Activated T-cell treated with anti-CD3 and anti-CD28 coated beads for 1 hour (primary cell): ENCODE results near the gene MBP.

Experiments used
- DNase-seq: peaks from one replicate; pipeline ENCODE4 v3.0.0-alpha.2; 2020; ENCODE audit warnings: low read depth

MBP gene

GRCh38 chr18:77151033-77151771 is 18.6 kb upstream of the MBP start:
- no peak for DNase-seq

DNA sequence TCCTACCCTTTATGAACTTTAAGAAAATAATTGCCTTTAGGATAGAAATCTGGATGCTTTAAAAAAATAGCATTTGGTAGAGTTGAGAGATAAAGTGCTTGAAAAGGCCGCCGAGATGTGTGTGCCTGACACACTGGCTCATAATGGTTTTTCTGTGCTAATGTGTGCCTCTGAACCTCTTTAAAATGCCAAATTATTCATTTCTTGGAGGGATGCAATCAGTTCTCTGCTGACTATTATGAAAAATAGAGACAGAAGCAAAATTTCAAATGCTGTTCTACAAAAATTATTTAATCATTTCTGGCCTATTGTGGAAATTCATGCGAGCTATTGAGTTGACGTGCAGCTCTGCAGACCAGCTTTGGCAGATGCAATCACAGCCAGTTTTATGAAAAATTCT is 18.0 kb upstream of the MBP start:
- no peak for DNase-seq

- no peak for DNase-seq
Measured at GRCh38 chr18:77148289-77148688, 15.7 kb upstream of the MBP start.

GRCh38 chr18:77147418-77147852 is 14.9 kb upstream of the MBP start:
- DNase-seq, result no peak

DNA sequence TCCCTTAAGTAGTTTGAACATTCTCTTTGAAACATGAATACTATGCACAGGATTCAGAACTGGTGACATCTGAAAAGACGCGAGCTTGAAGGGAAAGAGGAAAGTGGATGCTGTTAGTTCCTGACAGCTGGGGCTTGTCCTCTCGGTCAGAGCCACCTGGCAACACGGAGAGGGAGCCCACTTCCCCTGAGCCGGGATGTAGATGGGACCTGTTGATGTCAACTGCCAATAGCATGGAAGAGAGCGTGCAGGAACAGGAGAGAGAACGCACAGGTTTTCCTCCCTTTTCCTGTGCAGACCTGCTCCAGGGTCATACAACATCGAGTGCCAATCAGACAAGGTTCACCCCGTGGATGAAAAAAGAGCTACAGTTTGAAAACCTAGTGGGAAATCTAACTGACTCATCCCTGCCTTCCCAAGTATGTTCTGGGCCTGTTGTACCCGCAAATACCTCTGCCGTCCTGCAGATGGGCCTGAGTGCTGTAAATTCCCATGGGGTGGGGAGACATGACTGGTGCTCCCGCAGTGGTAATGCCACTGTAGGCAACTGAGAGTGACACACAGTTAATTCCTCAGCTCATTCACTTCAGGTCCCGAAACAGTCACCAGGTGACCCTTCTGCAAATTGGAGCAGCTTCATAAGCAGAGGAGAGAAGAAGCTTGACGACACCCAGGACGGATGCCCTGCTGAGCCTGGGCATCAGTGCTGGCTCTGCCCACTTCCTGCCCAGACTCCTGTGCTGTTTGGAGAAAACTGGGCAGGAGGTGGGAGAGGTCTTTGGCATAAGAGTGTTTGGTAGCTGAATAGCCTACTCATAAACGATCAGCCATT is 13.9 kb upstream of the MBP start:
- no peak for DNase-seq

- no peak for DNase-seq
Measured at GRCh38 chr18:77145364-77145901, 12.8 kb upstream of the MBP start.

- DNase-seq, result no peak
Measured at GRCh38 chr18:77144451-77145118, 12.0 kb upstream of the MBP start.

- no peak for DNase-seq
Measured at GRCh38 chr18:77144046-77144445, 11.5 kb upstream of the MBP start.

GRCh38 chr18:77143196-77143595 is 10.6 kb upstream of the MBP start:
- DNase-seq, result no peak

GRCh38 chr18:77141401-77142118 is 9.0 kb upstream of the MBP start:
- DNase-seq, result no peak

GRCh38 chr18:77140439-77141109 is 8.0 kb upstream of the MBP start:
- DNase-seq, result peak; percentile 28

GRCh38 chr18:77140030-77140429 is 7.4 kb upstream of the MBP start:
- DNase-seq, result no peak

DNA sequence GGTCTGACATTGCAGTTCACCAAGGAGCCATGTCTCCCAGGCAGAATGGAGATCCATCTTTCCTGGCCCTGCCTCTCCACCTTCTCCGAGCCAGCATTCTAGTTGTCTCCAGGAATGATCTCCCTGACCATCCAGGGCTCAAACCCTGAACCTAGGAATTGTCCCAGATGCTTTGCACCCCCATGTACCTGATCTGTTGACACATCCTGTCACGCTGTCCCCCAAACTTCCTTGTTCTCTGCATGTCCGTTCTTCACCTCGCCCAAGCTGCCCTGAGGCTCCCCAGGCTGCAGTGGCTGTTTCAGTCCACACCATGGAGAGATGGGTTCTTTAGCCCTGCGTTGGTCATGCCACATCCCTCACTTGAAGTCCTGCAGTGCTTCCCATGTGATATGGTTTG is 7.0 kb upstream of the MBP start:
- no peak for DNase-seq

DNA sequence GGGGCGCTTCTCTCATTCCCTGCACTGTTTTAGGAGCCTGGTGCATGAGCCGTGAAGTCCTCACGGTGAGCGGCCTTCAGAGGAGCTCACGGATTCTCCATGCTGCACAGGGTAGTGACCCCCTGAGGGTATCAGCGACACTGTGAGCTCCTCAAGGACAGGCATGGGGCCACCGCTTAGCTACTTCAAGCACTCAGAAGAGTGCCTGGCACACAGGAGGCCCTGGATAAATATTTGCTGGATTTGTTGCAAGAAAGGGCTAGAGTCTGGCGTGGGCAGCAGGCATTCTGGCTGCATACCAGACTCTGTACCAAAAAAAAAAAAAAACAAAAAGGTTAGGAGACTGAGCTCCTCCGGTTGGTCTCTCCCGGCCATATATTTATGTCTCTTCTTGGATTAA is 5.7 kb upstream of the MBP start:
- no peak for DNase-seq

- no peak for DNase-seq
Measured at GRCh38 chr18:77137851-77138250, 5.3 kb upstream of the MBP start.

DNA sequence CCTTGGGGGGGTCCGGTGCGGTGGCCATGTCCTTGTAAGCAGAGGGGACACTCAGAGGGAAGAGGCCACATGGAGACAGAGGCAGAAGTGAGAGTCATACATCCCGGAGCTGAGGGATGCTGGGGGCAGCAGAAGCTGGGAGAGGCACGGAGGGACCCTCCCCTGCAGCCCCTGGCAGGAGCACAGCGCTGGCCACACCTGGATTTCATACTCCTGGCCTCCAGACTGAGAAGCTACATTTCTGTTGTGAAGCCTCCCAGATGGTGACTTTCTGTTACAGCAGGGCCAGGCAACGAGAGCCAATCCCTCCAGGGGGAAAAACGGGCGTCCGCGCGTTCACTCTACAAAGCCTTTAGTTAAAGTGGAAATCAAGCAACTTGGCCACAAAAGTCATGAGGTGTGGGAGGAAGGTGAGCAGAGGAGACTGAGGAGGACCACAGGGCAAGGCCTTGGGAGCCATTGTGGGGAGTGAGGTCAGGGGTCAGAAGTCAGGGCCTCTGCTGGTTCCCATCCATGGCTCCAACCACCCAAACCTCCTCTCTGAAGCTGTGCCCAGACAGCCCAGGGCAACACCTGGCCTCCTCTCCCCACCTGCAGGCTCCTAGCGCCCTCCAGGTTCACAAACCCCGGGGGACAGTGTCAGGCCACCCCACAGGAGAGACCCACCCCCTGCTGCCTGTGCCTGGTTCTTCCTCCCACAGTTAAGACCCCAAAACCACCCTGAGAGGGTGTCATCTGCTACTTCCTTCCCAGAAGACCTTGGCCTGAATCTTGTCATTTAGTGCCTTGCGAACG is 4.5 kb upstream of the MBP start:
- no peak for DNase-seq

- no peak for DNase-seq
Measured at GRCh38 chr18:77136076-77136718, 3.6 kb upstream of the MBP start.

DNA sequence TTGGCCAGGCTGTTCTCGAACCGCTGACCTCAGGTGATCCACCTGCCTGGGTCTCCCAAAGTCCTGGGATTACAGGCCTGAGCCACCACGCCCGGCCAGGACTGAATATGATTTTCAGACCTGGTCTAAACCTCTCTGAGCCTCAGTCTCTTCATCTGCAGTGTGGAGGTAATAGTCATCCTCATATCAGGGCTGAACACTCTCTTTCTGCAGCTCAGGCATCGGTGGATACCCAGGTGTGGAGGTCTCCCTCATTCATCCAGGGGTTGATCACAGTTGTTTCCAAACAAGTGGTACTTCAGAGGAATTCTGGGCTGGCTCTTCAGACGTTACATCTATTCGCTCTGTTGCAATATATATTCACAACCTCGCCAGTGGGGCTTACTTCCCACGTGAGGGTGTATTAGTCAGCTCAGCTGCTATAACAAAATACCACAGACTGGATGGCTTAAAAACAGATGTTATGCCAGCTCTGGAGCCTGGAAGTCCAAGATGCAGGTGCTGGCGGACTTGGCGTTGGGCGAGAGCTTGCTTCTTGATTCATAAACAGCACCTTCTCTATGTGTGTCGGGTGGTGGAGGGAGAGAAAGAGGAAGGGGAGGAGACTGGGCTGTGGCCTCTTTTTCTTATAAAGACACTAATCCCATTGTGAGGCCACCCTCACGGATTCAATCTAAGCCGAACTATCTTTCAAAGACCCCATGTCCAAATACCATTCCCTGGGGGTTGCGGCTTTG is 2.9 kb upstream of the MBP start:
- DNase-seq, result no peak

- DNase-seq, result no peak
Measured at GRCh38 chr18:77134611-77135010, 2.0 kb upstream of the MBP start.
